DMS 273 treated with DMSO at 0.1 percent for 48 hours (cell line): Measurements from ENCODE around the gene CXXC4.

ENCODE experiments used
- DNase-seq: peaks from one replicate; lab custom pipeline; 2025; lab: John Stamatoyannopoulos, UW

The CXXC4 gene

GRCh38 chr4:104489731-104490095 is 5.0 kb downstream of the CXXC4 start:
- DNase-seq, result no peak

DNA sequence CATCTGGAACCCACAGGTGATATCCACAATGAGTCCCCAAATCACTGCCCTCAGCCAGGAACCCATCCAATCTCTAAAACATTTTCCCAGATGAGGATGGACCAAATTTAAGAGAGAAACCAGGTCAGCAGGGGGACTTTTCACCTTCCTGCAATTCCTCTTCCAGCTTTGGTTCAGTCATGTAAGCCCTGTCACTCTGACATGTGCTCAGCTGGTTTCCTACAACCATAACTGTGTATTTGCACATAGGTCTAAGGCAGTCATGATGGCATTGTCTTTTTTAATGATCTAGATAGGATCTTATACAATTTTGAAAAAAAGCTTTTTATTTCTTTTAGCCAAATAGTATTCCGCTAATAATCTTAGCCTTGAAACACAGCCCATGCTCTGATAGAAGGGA is 6.5 kb downstream of the CXXC4 start:
- no peak for DNase-seq

GRCh38 chr4:104486716-104487504 is 7.8 kb downstream of the CXXC4 start:
- no peak for DNase-seq

- DNase-seq, result no peak
Observed at GRCh38 chr4:104475652-104476051, 19.0 kb downstream of the CXXC4 start.

DNA sequence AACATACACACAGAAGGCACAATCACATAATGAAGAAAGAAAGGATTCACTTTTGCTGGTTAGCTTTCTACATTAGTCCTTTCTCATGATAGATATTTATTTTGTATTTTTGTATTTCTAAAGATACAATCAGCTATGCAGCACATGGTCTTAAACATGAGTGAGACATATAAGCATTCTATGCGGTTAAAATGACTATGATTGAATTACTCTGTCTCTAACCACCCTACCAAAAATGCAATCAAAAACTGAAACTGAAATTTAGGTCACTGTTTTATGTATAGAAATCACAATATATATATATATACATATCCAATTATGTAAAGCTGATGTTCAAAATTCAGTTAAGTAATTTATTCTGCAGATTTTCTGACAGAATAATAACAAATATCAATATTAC is 21.9 kb downstream of the CXXC4 start:
- DNase-seq, result no peak

GRCh38 chr4:104470770-104471169 is 23.9 kb downstream of the CXXC4 start:
- no peak for DNase-seq

GRCh38 chr4:104469794-104470193 is 24.9 kb downstream of the CXXC4 start:
- no peak for DNase-seq

DNA sequence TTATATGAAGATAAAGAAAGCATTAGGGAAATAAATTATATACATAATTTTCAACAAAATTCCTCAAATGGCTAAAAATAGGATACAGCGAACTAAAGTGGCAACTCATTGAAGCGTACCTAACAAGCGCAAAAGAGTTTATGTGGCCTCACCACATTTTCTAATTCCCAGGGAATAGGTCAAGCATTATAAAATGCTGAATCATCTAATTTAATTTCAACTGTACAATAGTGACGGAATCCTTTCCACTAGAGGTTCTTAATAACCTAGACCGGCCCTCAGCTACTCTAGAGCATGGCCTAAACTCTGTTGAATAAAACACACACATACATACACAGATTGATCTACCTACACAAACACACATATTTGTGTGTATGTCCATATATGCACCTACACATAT is 29.1 kb downstream of the CXXC4 start:
- no peak for DNase-seq

DNA sequence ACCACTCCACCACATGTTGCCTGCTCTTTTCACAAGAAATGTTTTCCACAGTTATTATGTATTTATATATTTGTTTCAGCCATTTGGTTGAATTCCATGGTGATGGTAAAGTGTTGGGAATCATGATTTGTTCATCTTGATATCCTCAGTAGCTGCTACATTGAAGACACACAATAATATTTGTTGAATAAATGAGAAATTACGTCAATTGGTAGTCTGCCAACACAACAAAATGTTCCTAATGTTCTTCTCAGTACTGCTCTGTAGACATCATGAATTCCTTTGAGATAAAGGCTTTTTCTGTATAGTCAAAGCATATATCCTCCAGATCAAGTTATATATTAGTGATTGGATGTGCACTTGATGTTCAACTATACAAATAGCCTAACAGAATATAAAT is 29.5 kb downstream of the CXXC4 start:
- DNase-seq, result no peak

DNA sequence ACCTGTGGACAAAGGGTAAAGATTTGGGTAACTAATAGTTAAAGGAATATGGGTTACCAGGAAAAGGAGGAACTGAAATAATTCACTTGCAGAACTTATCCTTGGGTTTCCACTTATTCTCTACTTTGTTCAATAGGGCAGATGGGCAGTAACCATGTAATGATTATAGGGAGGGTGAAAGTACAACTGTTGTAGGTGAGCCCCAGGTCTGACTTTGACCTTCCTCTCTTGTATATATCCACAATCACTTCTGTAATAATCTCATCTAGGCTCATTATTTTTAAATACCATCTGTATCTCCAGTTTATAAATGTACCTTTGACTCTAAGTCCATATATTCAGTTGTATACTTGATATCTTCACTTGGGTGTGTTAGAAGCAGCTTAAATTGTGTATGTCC is 32.1 kb downstream of the CXXC4 start:
- no peak for DNase-seq

DNA sequence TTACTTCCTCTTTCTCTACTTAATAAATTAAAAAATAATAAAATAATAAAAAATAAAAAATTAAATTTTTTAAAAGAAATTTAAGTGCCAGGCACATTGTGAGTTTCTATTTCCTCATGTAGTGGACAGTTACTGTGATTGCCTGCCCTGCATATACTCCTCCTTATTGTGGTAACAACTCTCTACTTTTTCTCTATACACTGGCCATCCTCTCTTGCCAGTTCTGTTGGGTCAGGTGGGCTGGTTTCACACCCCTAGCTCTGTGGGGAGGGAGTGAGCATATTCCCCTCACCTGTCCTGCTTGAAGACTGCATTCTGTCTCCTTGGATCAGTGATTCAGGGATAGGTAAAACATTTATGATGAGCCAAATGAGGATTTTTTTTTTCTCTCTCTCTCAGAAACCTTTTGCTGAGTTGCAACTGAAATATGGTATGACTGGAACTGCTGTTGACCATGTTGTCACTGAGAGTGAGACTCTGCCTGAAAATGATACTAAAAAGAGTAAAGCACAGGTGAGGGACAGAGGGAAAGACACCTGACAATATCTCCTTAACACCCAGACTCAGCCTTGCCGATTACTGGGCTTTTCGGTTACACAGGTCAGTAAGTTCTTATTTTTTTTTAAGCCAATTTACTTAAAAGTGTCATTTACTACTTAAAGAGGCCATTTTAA is 37.2 kb downstream of the CXXC4 start:
- DNase-seq, result no peak

DNA sequence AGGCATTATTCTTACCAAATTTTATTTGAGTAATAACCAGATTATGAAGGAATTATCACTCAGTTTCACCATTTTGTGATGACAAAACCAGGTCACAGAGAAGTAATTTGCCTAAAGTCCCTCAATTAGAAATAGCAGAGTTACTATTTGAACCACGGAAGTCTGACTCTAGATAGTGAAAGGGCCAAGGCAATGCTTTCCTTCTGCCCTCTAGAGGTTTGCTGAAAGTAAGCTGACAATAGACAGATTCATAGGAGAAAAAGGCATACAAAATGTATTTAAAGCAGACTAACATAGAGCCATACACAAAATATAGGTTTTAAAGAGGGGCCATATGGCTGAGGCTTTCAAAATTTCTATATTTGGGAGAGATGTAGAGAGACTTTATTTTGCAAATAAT is 43.1 kb downstream of the CXXC4 start:
- no peak for DNase-seq

DNA sequence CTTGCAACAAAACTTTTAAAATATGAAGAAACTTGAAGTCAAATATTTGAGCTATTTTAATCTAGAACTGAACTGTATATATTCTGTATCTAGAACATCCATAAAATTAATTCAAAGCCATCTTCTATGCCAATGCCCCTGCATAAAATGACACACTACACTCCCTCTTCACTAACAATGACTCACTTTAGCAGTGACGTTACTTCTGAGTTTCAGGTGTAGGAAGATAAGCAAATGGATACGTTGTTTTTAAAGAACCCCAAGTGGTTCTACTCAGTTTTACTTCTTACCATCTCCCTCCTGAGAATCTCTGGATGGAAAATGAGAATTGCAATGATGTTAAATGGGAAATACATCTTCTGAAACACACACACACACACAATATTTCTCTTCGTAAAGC is 45.2 kb downstream of the CXXC4 start:
- no peak for DNase-seq

DNA sequence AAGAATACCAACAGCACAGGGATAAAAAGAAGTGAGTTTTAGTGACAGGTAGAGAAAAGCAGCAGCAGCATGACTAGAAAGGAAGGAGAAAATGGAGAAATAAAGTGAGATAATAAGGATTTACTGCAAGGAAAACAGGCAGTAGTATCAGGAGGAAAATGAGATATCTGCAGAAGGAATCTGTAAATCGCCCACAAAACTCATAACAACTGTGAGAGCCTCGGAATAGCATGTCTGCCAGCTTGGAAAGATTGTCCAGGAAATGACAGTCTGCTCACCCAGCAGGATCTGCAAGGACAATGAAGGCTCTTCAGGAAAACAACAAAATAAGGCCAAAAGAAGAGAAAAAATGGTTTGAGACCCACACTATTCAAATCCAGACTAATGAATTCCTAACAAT is 47.4 kb downstream of the CXXC4 start:
- DNase-seq, result no peak

DNA sequence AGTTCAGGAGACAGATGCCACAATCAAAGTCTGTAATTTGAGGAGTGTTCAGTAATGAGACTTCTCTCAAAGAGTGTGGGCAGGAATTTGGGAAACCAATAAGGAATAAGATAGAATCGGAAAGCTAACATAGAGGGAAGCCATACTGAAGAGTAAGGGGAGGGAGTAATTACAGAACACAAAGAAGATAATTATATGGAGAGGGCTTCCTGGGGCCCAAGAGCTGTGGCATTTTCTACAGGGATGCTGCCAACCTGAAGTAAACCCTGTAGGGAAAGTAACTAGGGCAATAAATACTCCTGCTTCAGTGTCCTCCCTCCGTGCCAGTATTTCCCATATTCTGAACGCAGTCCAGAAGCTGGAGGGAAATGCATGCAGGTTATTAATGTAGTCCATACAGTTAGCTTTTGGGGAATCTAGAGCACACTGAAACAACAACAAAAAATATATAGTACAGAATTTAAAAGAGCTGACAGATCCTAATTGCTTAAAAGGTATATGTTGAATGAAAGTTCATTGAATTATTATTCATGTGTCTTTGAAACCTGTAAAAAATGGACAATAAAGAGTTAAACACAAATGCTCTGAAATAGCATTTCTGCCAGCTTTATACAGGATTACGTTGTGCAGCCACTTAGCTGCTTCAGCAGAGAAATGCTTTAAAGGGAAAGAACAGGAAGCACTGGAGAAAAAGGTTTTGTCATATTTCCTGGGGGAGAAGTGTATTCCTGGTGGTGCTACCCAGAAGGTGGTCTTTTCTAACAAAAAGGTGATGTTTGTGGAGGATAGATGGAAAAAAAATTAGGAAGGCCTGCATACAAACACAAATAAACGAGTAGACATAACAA is 48.0 kb downstream of the CXXC4 start:
- DNase-seq, result no peak

- DNase-seq, result no peak
Observed at GRCh38 chr4:104444685-104445084, 50.0 kb downstream of the CXXC4 start.

DNA sequence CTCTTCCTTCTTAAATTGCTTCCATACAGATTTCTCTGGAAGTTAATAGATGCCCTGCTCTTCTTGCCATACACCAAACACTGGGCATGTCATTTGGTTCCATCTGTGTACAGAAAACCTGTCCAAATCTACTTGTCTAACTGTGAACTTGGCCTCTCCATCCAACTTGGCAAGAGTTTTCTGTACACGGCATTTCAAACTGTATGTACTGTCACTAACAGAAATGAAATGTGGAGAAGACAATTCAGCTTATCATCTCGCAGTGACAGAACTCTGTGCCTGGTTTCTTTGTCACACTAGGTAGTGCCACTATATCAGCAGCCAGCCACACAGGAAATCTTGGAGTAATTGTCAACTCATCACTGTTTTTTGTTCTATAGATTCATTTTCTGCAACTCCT is 58.2 kb downstream of the CXXC4 start:
- DNase-seq, result no peak

- no peak for DNase-seq
Observed at GRCh38 chr4:104429150-104429741, 65.4 kb downstream of the CXXC4 start.

GRCh38 chr4:104425948-104426347 is 68.7 kb downstream of the CXXC4 start:
- no peak for DNase-seq

- no peak for DNase-seq
Observed at GRCh38 chr4:104424989-104425388, 69.7 kb downstream of the CXXC4 start.

DNA sequence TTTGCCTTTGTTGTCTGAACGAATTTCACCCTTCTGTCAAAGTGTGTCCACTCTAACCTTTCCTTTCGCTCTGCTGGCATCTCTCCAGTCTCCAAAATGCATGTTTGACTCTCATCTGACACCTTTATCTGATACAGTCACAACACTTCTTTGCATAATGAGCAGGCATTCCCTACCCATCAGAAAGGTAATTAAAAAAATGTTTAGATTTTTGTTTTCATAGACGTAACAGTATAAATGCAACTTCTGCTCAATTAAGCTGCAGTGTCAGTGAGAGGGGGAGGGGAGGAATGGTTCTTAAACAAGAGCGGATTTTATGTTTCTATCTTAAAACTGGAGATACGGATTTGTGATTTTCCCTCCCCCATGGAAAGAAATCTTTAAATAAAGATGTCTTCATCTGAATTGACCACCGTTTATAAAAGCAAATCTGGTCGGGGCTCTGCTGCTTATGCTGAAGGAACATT is 70.2 kb downstream of the CXXC4 start:
- no peak for DNase-seq

- DNase-seq, result no peak
Observed at GRCh38 chr4:104421566-104421965, 73.1 kb downstream of the CXXC4 start.
